SK-N-MC (cell line): ENCODE data around the gene NPPC.

ENCODE experiments used
- EZH2 ChIP-seq: fragments of 200-600 bp; sonication (generic); IDR thresholded peaks from one replicate; pipeline ENCODE4 v1.6.1; 2017; ENCODE audit warnings: antibody characterized with exemption
- FOXP2 ChIP-seq: optimal IDR thresholded peaks from 2 replicates; pipeline ENCODE3; 2011; ENCODE audit warnings: mild to moderate bottlenecking, moderate library complexity; ENCODE audit not compliant: insufficient read depth; ENCODE audit errors: extremely low read length, control extremely low read depth
- POLR2AphosphoS5 ChIP-seq: IDR thresholded peaks from 2 replicates; pipeline ENCODE4 v1.6.1; 2012; ENCODE audit warnings: mild to moderate bottlenecking, low read depth, low read length, borderline replicate concordance

DNA sequence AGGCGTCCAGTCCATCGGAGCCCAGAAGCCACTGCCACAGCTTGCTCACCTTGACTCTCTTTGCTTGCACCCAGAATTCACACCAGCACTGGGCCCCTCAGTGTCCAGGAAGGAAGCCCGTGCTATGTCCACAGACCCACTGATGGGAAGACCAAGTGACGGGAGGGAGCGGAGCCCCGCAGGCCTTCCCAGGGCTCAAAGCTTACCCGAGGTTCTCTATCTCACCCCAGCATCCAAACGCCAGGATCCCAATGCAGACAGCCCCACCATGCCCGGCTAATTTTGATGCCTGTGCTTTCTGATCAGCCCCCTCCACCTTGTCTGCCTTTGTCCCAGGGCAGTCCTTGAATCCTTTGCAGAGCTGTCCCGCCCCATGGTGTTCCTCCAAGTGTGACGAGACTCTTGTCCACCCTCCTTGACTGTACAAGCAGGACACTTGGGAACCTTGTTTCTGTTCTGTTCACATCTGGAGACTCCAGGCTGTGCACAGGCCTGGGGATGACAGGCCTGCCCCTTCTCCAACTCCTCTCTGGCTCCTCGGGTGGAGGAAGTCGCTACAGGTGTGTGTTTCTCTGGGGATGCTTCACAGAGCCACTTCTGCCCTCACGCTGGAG lies 12.0 kb downstream of the NPPC start:
- TF ChIP-seq POLR2AphosphoS5 (no peak), EZH2 (no peak), FOXP2 (no peak)
